CD4-positive, alpha-beta T cell (primary cell): ENCODE results near the gene NUP85. TPM values are rescaled to one million over a fixed set of nuclear protein-coding genes. Genes with fewer than 3 reads are reported as not detected.
A peak's percentile ranks its signal among the peaks of the same experiment; 100 is the strongest.

Experiments
- ATAC-seq: fragments of 200-7000 bp; cut with Tn5 transposase; one replicate; pipeline ENCODE4 v1.10.0; 2022; ENCODE audit warnings: mild to moderate bottlenecking; ENCODE audit not compliant: poor library complexity
- CTCF ChIA-PET: fragments of 350-600 bp; sonication (Branson Sonifier 250); formaldehyde crosslinking; loops from one replicate; lab custom pipeline; 2021; ENCODE audit warnings: antibody characterized with exemption, inconsistent platforms; lab: Charles Lee
- POLR2A ChIA-PET: fragments of 350-600 bp; sonication (Branson Sonifier 250); formaldehyde crosslinking; loops from one replicate; lab custom pipeline; 2021; ENCODE audit warnings: antibody characterized with exemption, inconsistent platforms; lab: Charles Lee
- DNase-seq, 14 experiments: peaks; one replicate each; pipeline ENCODE4 v3.0.0-alpha.2; 2013 to 2020; ENCODE audit warnings: mixed read lengths in 2 of 14
- H3K27ac ChIP-seq, 2 donors: one replicate each; pipeline versions ENCODE4 v1.5.1 to v1.7.0; 2013; ENCODE audit warnings: low read length in 2 of 2, low read depth in 1 of 2, mild to moderate bottlenecking in 1 of 2
- H3K27me3 ChIP-seq, 2 experiments: 1 replicate in 1 of 2; 2 replicates in 1 of 2; pipeline versions ENCODE4 v1.6.1 to v1.7.0; 2013; ENCODE audit warnings: low read length in 2 of 2, control low read depth in 1 of 2, mild to moderate bottlenecking in 1 of 2, moderate library complexity in 1 of 2; ENCODE audit not compliant: insufficient read depth in 2 of 2, control insufficient read depth in 1 of 2
- H3K36me3 ChIP-seq: one replicate; pipeline ENCODE4 v1.6.1; 2013; ENCODE audit warnings: low read length, control low read depth; ENCODE audit not compliant: insufficient read depth
- H3K4me1 ChIP-seq: one replicate; pipeline ENCODE4 v1.6.1; 2013; ENCODE audit warnings: low read length, control low read depth; ENCODE audit not compliant: insufficient read depth
- H3K4me3 ChIP-seq: one replicate; pipeline ENCODE4 v1.5.1; 2013; ENCODE audit warnings: mild to moderate bottlenecking, low read length, moderate library complexity
- H3K9me3 ChIP-seq, 2 experiments: 1 replicate in 1 of 2; 2 replicates in 1 of 2; pipeline versions ENCODE4 v1.6.1 to v1.7.0; 2013; ENCODE audit warnings: low read length in 2 of 2, mild to moderate bottlenecking in 2 of 2, control low read depth in 1 of 2, moderate library complexity in 1 of 2; ENCODE audit not compliant: control insufficient read depth in 1 of 2, insufficient read depth in 1 of 2
- H3K27ac Mint-ChIP-seq: one replicate; pipeline ENCODE4 v1.8.0; 2020; ENCODE audit warnings: mixed read lengths
- H3K27me3 Mint-ChIP-seq: one replicate; pipeline ENCODE4 v1.8.0; 2021; ENCODE audit warnings: mixed read lengths
- H3K36me3 Mint-ChIP-seq: one replicate; pipeline ENCODE4 v1.8.0; 2021; ENCODE audit warnings: low read depth, mixed read lengths
- H3K4me1 Mint-ChIP-seq: one replicate; pipeline ENCODE4 v1.8.0; 2021; ENCODE audit warnings: low read depth, mixed read lengths
- H3K4me3 Mint-ChIP-seq: one replicate; pipeline ENCODE4 v1.8.0; 2020; ENCODE audit warnings: mild to moderate bottlenecking, mixed read lengths
- H3K9me3 Mint-ChIP-seq: one replicate; pipeline ENCODE4 v1.8.0; 2020; ENCODE audit warnings: mixed read lengths
- intact Hi-C, 2 experiments: fragments of 100-400 bp; cut with DNase I in 1 of 2; cut with micrococcal nuclease in 1 of 2; formaldehyde crosslinking; loops; one replicate each; pipeline versions ENCODE4 v1.15.1 to v1.9.0; 2023 to 2025; cut with DNase I, micrococcal nuclease
- total RNA-seq, 174 experiments: library from RNA in 2 of 174; stranded (reverse) in 2 of 174; gene quantifications; one replicate each; pipeline ENCODE4 v1.2.3 and lab custom pipeline; 2021 to 2026
- TF ChIP-seq, protein P1 (sequence below): fragments of 200-600 bp; IDR thresholded peaks from one replicate; pipeline ENCODE4 v1.8.0; 2022; ENCODE audit warnings: antibody characterized with exemption, mild to moderate bottlenecking

Gene NUP85
- total RNA-seq, 2 experiments from 2014 or later: 84.7 to 89.2 TPM

DNA sequence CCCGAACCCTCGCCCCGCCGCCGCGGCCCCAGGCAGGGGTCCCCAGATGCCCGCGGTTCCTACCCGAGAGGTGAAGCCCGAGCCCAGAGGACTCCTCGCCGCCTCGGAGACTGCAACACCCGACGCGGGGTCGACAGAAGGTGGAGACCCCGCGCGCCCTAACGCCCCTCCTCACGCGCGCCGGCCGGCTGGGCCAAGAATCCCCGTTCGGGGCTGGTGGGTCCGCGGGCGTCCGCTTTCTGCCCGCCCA, 23.2 kb upstream of the NUP85 start:
- peak in 1 of 14 experiments; percentile 6 for DNase-seq

DNA sequence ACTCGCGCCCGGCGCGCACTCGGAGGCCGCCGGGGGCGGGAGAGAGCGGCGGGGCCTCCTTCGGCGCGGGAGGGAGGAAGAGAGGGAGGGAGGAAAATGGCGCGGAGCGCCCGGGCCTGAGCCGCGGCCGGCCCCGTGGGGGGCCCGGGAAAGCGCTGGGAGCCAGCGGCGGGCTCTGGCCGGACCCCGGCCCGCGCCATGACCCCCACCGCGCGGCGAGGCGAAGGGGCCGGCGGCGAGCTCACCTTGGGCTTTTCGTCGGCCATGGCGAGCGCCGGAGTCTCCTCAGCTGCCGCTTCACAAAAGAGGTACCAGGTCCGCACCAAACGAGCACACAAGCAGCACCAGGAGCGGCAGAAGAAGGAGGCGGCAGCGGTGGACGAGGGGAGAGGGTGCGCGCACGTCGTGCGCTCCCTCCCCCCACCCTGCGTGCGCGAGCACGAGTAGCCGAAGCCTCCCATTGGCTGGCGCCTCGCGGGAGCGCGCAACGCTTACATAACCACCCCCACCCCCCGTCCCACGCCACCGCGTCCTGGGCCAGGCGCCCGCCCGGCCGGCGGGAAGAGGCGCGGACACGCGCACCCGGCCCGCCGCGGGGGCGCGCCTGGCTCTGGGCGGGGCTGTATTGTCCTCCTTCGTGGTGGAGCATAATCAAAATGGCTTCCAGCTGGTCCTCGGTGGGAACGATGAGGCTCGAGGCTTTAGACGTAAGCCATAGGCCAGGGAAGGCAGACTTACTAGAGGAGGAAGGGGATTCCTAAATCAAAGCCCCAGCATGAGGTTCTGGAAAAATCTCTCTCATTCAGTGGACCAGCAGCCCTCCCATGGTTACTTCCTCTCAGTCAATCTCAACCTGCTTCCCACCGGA, 22.7 kb upstream of the NUP85 start, which contains the start of gene SUMO2:
Gene SUMO2, minus strand, starts transcription at position 391 of the 868 bp plus-strand sequence. Its CDS starts 125 bp downstream, at position 266.
- intact Hi-C loops: loop anchor here (1.0 to 5.0 kb wide), 8 partner anchors 22 to 436 kb away; partner anchors contain the start of genes ATP5PD (in 1 of the 2), GRB2 (in 1 of the 2), JPT1 (in 1 of the 2) and KCTD2 (in 1 of the 2)
- peak within 1 kb of the TSS; percentile 74 to 94 for H3K27ac ChIP-seq
- DNase-seq: peak; percentile 92 to 98 (median 96)
- Mint-ChIP-seq H3K27me3 (no peaks in the 10 kb centered on the region), H3K27ac (peak within 1 kb of the TSS; percentile 87), H3K4me3 (peak within 1 kb of the TSS; percentile 92), H3K4me1 (peaks cover 47% of the 10 kb centered on the region), H3K36me3 (peaks cover 44% of the 10 kb centered on the region), H3K9me3 (no peaks in the 10 kb centered on the region)
- TF ChIP-seq, protein P1, sequence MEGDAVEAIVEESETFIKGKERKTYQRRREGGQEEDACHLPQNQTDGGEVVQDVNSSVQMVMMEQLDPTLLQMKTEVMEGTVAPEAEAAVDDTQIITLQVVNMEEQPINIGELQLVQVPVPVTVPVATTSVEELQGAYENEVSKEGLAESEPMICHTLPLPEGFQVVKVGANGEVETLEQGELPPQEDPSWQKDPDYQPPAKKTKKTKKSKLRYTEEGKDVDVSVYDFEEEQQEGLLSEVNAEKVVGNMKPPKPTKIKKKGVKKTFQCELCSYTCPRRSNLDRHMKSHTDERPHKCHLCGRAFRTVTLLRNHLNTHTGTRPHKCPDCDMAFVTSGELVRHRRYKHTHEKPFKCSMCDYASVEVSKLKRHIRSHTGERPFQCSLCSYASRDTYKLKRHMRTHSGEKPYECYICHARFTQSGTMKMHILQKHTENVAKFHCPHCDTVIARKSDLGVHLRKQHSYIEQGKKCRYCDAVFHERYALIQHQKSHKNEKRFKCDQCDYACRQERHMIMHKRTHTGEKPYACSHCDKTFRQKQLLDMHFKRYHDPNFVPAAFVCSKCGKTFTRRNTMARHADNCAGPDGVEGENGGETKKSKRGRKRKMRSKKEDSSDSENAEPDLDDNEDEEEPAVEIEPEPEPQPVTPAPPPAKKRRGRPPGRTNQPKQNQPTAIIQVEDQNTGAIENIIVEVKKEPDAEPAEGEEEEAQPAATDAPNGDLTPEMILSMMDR: peak; percentile 25
- ChIA-PET CTCF (interaction anchor here (1.2 to 1.9 kb wide), 4 partner anchors 11 to 88 kb away, joined by 3 to 9 read pairs (median 8); partner anchors contain the start of gene MIF4GD), POLR2A (interaction anchor here (0.6 to 2.3 kb wide), 28 partner anchors 9 to 342 kb away, joined by 3 to 21 read pairs (median 6); partner anchors contain the start of genes ARMC7, ATP5PD, FDXR and GGA3)
- H3K36me3 ChIP-seq: peaks cover 17% of the 10 kb centered on the region
- peaks cover 40% of the 10 kb centered on the region for H3K4me1 ChIP-seq
- H3K9me3 ChIP-seq: no peaks in the 10 kb centered on the region
- peak; percentile 79 for ATAC-seq
- no peaks in the 10 kb centered on the region for H3K27me3 ChIP-seq
- H3K4me3 ChIP-seq: peak within 1 kb of the TSS; percentile 96

More for the DNA sequence above, 23.2 kb upstream of the NUP85 start:
- no peaks in the 10 kb centered on the region for H3K27me3 Mint-ChIP-seq
- H3K27me3 ChIP-seq: no peaks in the 10 kb centered on the region
- H3K4me1 Mint-ChIP-seq: peaks cover 47% of the 10 kb centered on the region
- intact Hi-C loops: loop anchor here (2.0 to 5.0 kb wide), 7 partner anchors 23 to 435 kb away; partner anchors contain the start of genes ATP5PD (in 1 of the 2), GRB2 (in 1 of the 2), KCTD2 (in 1 of the 2) and MIF4GD (in 1 of the 2)
- H3K9me3 Mint-ChIP-seq: no peaks in the 10 kb centered on the region
- H3K27ac Mint-ChIP-seq: peak overlapping the region; percentile 87
- no peaks in the 10 kb centered on the region for H3K9me3 ChIP-seq
- peak overlapping the region; percentile 96 for H3K4me3 ChIP-seq
- peaks cover 20% of the 10 kb centered on the region for H3K36me3 ChIP-seq
- peak overlapping the region; percentile 74 to 94 for H3K27ac ChIP-seq
- ChIA-PET CTCF (interaction anchor here (1.3 to 1.8 kb wide), 2 partner anchors 11 to 89 kb away, joined by 7 to 9 read pairs; partner anchors contain the start of gene MIF4GD), POLR2A (interaction anchor here (0.8 to 2.3 kb wide), 8 partner anchors 8 to 343 kb away, joined by 3 to 21 read pairs (median 8); partner anchors contain the start of genes GGA3, MIF4GD, MRPL58 and MRPS7)
- peak overlapping the region; percentile 90 for H3K4me3 Mint-ChIP-seq
- H3K36me3 Mint-ChIP-seq: peaks cover 45% of the 10 kb centered on the region
- TF ChIP-seq, protein P1: no peak
- no peak for ATAC-seq
- H3K4me1 ChIP-seq: peaks cover 41% of the 10 kb centered on the region
